Sigmoid colon (tissue), 7 donors: ENCODE data around the gene ZWILCH. TPM values are rescaled to one million over a fixed set of nuclear protein-coding genes. Genes with fewer than 3 reads are reported as not detected.

Experiments
- DNase-seq: peaks from one replicate; pipeline ENCODE4 v3.0.0-alpha.2; 2019
- H3K27ac ChIP-seq, 4 donors: fragments of 200-600 bp; sonication (generic); one replicate each; pipeline ENCODE4 v1.5.1; 2016 to 2019; ENCODE audit warnings: mild to moderate bottlenecking in 1 of 4
- H3K27me3 ChIP-seq, 3 donors: fragments of 200-600 bp; sonication (generic); one replicate each; pipeline ENCODE4 v1.5.1; 2019; ENCODE audit warnings: mild to moderate bottlenecking in 1 of 3
- H3K36me3 ChIP-seq, 4 donors: fragments of 200-600 bp; sonication (generic); one replicate each; pipeline ENCODE4 v1.5.1; 2016 to 2019
- H3K4me1 ChIP-seq, 4 donors: fragments of 200-600 bp; sonication (generic); one replicate each; pipeline ENCODE4 v1.5.1; 2017 to 2019
- H3K4me3 ChIP-seq, 4 donors: fragments of 200-600 bp; sonication (generic); one replicate each; pipeline ENCODE4 v1.5.1; 2017 to 2019; ENCODE audit warnings: mild to moderate bottlenecking in 2 of 4, moderate library complexity in 1 of 4
- H3K9me3 ChIP-seq, 4 donors: fragments of 200-600 bp in 3 of 4; sonication (generic) in 3 of 4; one replicate each; pipeline versions ENCODE4 v1.5.1 to v1.6.1; 2013 to 2019
- EP300 ChIP-seq, 4 donors: sonication (generic); formaldehyde crosslinking; IDR thresholded peaks; one replicate each; pipeline ENCODE4 v1.6.1; 2017; ENCODE audit warnings: antibody characterized with exemption in 4 of 4
- POLR2A ChIP-seq, 2 donors: fragments of 450-650 bp; IDR thresholded peaks; one replicate each; pipeline ENCODE4 v1.6.1; 2016; ENCODE audit warnings: antibody characterized with exemption in 2 of 2, mild to moderate bottlenecking in 2 of 2, moderate library complexity in 2 of 2
- POLR2AphosphoS5 ChIP-seq, 4 donors: sonication (generic); formaldehyde crosslinking; IDR thresholded peaks; one replicate each; pipeline ENCODE4 v1.6.1; 2017; ENCODE audit warnings: antibody characterized with exemption in 4 of 4
- WGBS, 2 donors: extraction: QIAGEN DNeasy Blood & Tissue Kit; methylation state at CpG; one replicate each; pipeline ENCODE4 v1.1.7; 2013; 5-methylcytosine and 5-hydroxymethylcytosine counted together
- intact Hi-C: fragments of 100-400 bp; cut with DNase I; formaldehyde crosslinking; loops from one replicate; pipeline ENCODE4 v1.15.1; 2023
- polyA plus RNA-seq, 3 donors: library from polyadenylated mRNA; stranded (reverse); fragments of 200-250 nt; gene quantifications; one replicate each; pipeline ENCODE4 v1.2.3, GENCODE V29; 2013
- total RNA-seq, 4 donors: library from RNA; depleted of rRNA; stranded (reverse); fragments of >200 nt; gene quantifications; one replicate each; pipeline ENCODE4 v1.1.0, GENCODE V29; 2016
- TF ChIP-seq, protein P1 (sequence below), 4 experiments: fragments of 450-650 bp in 3 of 4; fragments of 200-600 bp in 1 of 4; IDR thresholded peaks; one replicate each; pipeline ENCODE4 v1.5.1; 2016 to 2019; ENCODE audit warnings: antibody characterized with exemption in 4 of 4, mild to moderate bottlenecking in 3 of 4, moderate library complexity in 2 of 4
- donor health status: healthy with polysubstance abuse.
- donor health status: Bipolar disorder and iron deficiency.
- donor health status: healthy.

ZWILCH gene
- total and polyA plus RNA-seq, 7 donors, result 3.1 to 9.3 (median 5.8) TPM

- H3K9me3 ChIP-seq, result no peaks in the 10 kb centered on the region
- 94 to 96% methylated on average over 3 of the region's 3 CpGs for WGBS, 2 donors
These were observed 3.3 kb downstream of the ZWILCH start for GRCh38 chr15:66508293-66508883.

GRCh38 chr15:66514586-66514985 is 9.5 kb downstream of the ZWILCH start:
- no peak for DNase-seq
- no peak overlapping the region for H3K4me3 ChIP-seq
- intact Hi-C loops, result no loop called here
- H3K36me3 ChIP-seq, result peaks cover 0 to 16% (median 0%) of the 10 kb centered on the region in 4 donors
- H3K9me3 ChIP-seq, result no peaks in the 10 kb centered on the region
- no peaks in the 10 kb centered on the region for H3K27me3 ChIP-seq
- WGBS, 2 donors, result 85 to 87% methylated on average over 3 of the region's 3 CpGs
- H3K4me1 ChIP-seq, result no peaks in the 10 kb centered on the region
- TF ChIP-seq EP300 (IDR thresholded peaks at IDR 0.05) (no peak), POLR2AphosphoS5 (IDR thresholded peaks at IDR 0.05) (no peak), POLR2A (IDR thresholded peaks at IDR 0.05) (no peak)
- TF ChIP-seq, protein P1, sequence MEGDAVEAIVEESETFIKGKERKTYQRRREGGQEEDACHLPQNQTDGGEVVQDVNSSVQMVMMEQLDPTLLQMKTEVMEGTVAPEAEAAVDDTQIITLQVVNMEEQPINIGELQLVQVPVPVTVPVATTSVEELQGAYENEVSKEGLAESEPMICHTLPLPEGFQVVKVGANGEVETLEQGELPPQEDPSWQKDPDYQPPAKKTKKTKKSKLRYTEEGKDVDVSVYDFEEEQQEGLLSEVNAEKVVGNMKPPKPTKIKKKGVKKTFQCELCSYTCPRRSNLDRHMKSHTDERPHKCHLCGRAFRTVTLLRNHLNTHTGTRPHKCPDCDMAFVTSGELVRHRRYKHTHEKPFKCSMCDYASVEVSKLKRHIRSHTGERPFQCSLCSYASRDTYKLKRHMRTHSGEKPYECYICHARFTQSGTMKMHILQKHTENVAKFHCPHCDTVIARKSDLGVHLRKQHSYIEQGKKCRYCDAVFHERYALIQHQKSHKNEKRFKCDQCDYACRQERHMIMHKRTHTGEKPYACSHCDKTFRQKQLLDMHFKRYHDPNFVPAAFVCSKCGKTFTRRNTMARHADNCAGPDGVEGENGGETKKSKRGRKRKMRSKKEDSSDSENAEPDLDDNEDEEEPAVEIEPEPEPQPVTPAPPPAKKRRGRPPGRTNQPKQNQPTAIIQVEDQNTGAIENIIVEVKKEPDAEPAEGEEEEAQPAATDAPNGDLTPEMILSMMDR (IDR thresholded peaks at IDR 0.05), result no peak
- H3K27ac ChIP-seq, result no peak overlapping the region

More at GRCh38 chr15:66508293-66508883, 3.3 kb downstream of the ZWILCH start:
- peaks cover 0 to 19% (median 12%) of the 10 kb centered on the region in 4 donors for H3K4me1 ChIP-seq
- no peak for DNase-seq
- intact Hi-C loops, result no loop called here
- no peak overlapping the region for H3K4me3 ChIP-seq
- no peaks in the 10 kb centered on the region for H3K27me3 ChIP-seq
- H3K27ac ChIP-seq, result no peak overlapping the region
- TF ChIP-seq EP300 (IDR thresholded peaks at IDR 0.05) (no peak), POLR2AphosphoS5 (IDR thresholded peaks at IDR 0.05) (no peak), POLR2A (IDR thresholded peaks at IDR 0.05) (no peak)
- peaks cover 0 to under 1% (median 0%) of the 10 kb centered on the region in 4 donors for H3K36me3 ChIP-seq

GRCh38 chr15:66515901-66516322 is 10.8 kb downstream of the ZWILCH start:
- no peak overlapping the region for H3K27ac ChIP-seq
- WGBS, 2 donors, result 94 to 99% methylated on average over 2 of the region's 2 CpGs
- no peaks in the 10 kb centered on the region for H3K4me1 ChIP-seq
- H3K27me3 ChIP-seq, result no peaks in the 10 kb centered on the region
- no peaks in the 10 kb centered on the region for H3K9me3 ChIP-seq
- TF ChIP-seq, protein P1 (IDR thresholded peaks at IDR 0.05), result no peak
- TF ChIP-seq POLR2AphosphoS5 (IDR thresholded peaks at IDR 0.05) (no peak), POLR2A (IDR thresholded peaks at IDR 0.05) (no peak), EP300 (IDR thresholded peaks at IDR 0.05) (no peak)
- no peak for DNase-seq
- peaks cover 0 to 16% (median 0%) of the 10 kb centered on the region in 4 donors for H3K36me3 ChIP-seq
- no peak overlapping the region for H3K4me3 ChIP-seq
- intact Hi-C loops, result no loop called here

GRCh38 chr15:66523926-66524325 is 18.8 kb downstream of the ZWILCH start:
- WGBS, 2 donors, result 93 to 95% methylated on average over 3 of the region's 3 CpGs
- no peak for TF ChIP-seq EP300 (IDR thresholded peaks at IDR 0.05)
- no peak for TF ChIP-seq POLR2AphosphoS5 (IDR thresholded peaks at IDR 0.05)
- TF ChIP-seq, protein P1 (IDR thresholded peaks at IDR 0.05), result no peak
- no peak for TF ChIP-seq POLR2A (IDR thresholded peaks at IDR 0.05)
- H3K36me3 ChIP-seq, result peaks cover 0 to 8% (median 0%) of the 10 kb centered on the region in 4 donors
- H3K27me3 ChIP-seq, result no peaks in the 10 kb centered on the region
- no peak for DNase-seq
- no peak overlapping the region for H3K4me3 ChIP-seq
- no peaks in the 10 kb centered on the region for H3K9me3 ChIP-seq
- H3K4me1 ChIP-seq, result no peaks in the 10 kb centered on the region
- no peak overlapping the region for H3K27ac ChIP-seq
- intact Hi-C loops, result no loop called here

- H3K9me3 ChIP-seq, result no peaks in the 10 kb centered on the region
- peaks cover 0 to 17% (median 1%) of the 10 kb centered on the region in 4 donors for H3K36me3 ChIP-seq
- no peak overlapping the region for H3K27ac ChIP-seq
- no peak for DNase-seq
- no peak overlapping the region for H3K4me3 ChIP-seq
- intact Hi-C loops, result no loop called here
- WGBS, 2 donors, result 84 to 92% methylated on average over 4 of the region's 4 CpGs
- no peaks in the 10 kb centered on the region for H3K27me3 ChIP-seq
- TF ChIP-seq, protein P1 (IDR thresholded peaks at IDR 0.05), result no peak
- no peak for TF ChIP-seq POLR2AphosphoS5 (IDR thresholded peaks at IDR 0.05)
- TF ChIP-seq EP300 (IDR thresholded peaks at IDR 0.05), result no peak
- TF ChIP-seq POLR2A (IDR thresholded peaks at IDR 0.05), result no peak
- H3K4me1 ChIP-seq, result no peaks in the 10 kb centered on the region
These were observed 19.7 kb downstream of the ZWILCH start for GRCh38 chr15:66524838-66525237.
